GM18505 (cell line): ENCODE results near the gene SHTN1.

Experiments
- ATAC-seq: cut with Tn5 transposase; IDR thresholded peaks from one replicate; pipeline ENCODE4 v1.9.1; 2021; ENCODE audit not compliant: unreplicated experiment
- POLR2A ChIP-seq: IDR thresholded peaks from 4 replicates; pipeline ENCODE4 v1.6.1; 2011; ENCODE audit warnings: borderline replicate concordance; ENCODE audit not compliant: insufficient read depth, insufficient read length; ENCODE audit errors: extremely low read depth

Gene SHTN1

GRCh38 chr10:116836902-116837523 lies 168.0 kb downstream of the SHTN1 start:
- ATAC-seq = no peak
- no peak for TF ChIP-seq POLR2A

- no peak for ATAC-seq
- no peak for TF ChIP-seq POLR2A
Observed at GRCh38 chr10:116836083-116836482, 168.9 kb downstream of the SHTN1 start.

GRCh38 chr10:116835658-116836057 lies 169.3 kb downstream of the SHTN1 start:
- no peak for ATAC-seq
- no peak for TF ChIP-seq POLR2A

GRCh38 chr10:116833986-116834985 lies 170.7 kb downstream of the SHTN1 start:
- ATAC-seq = no peak
- TF ChIP-seq POLR2A = no peak

GRCh38 chr10:116831790-116832189 lies 173.2 kb downstream of the SHTN1 start:
- no peak for TF ChIP-seq POLR2A
- no peak for ATAC-seq
